Measurements from ENCODE around the gene OR2AT4.
"Not testable (repeated sequence)": the region's sequence is repeated elsewhere in the genome, so short reads cannot be mapped to it uniquely, and the experiment has no call there.

Gene OR2AT4

DNA sequence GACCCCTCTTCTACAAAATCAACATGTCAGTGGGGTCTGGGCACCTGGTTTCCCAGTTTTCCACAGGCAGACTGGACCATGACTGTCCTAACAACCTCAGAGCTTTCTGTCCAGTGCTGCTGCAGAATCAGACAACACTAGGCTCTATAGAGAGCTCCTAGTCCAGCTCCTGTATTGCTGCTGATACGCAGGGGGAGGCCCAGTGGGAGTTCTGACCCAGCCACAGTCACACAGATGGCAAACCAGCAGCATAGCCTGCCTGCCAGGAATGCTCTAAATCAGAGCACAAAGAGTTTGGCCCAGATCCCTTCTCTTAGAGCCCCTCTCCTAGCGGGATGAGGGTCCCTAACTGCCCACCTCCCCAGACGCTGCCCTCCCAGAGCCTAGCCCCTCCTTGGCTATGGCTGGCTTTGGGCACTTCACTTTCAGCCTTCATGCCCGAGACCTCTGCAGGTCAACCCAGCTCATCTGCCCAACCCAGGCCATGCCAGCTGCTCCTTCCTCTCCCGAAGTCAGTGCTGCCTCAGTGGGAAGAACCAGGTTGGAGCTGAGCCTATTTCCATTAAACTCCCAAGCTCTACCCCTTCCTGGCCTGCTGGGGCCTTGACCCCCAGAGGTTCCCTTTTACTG lies 38.5 kb upstream of the OR2AT4 start:
- Histone ChIP-seq H3K9me3 (ENCODE audit: control insufficient read depth, low read length) (no peaks in the 10 kb centered on the region), H3K4me3 (ENCODE audit: insufficient read depth, low read depth, low read length) (no peak overlapping the region), H3K4me1 (ENCODE audit: control insufficient read depth, insufficient read depth, low read length) (no peaks in the 10 kb centered on the region), H3K27me3 (ENCODE audit: control insufficient read depth, insufficient read depth, low read length, poor library complexity, severe bottlenecking) (no peaks in the 10 kb centered on the region), H3K36me3 (ENCODE audit: control insufficient read depth, insufficient read depth, low read length) (no peaks in the 10 kb centered on the region), H3K27ac (ENCODE audit: insufficient read depth, low read depth, low read length, poor library complexity, severe bottlenecking) (no peak overlapping the region)
- WGBS, 2 experiments, result 86% methylated on average over 5 of the region's 5 CpGs

DNA sequence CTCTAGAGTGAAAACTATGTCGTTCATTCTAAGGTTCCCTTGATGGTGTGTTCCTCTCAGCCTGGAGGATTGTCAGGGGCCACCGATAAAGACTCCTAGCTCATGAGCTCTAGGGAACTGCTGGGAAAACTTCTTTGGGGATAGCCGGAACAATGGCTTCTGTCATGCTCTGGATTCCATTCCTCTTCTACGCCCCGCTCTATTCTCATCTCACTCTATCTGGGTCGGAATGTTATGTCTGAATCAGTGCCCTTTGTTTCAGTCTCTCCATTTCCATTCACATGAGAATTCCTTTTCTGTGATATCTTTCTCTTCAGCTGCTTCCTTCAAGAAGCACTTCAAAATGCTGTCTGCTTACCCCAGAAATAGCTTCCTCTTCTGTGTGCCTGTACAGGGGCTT lies 37.3 kb upstream of the OR2AT4 start:
- no peaks in the 10 kb centered on the region for H3K36me3 ChIP-seq (ENCODE audit: control insufficient read depth, insufficient read depth, low read length)
- WGBS, 2 experiments, result 58 to 65% methylated on average over 6 of the region's 6 CpGs
- H3K27ac ChIP-seq (ENCODE audit: insufficient read depth, low read depth, low read length, poor library complexity, severe bottlenecking), result peak overlapping the region; percentile 5
- no peaks in the 10 kb centered on the region for H3K27me3 ChIP-seq (ENCODE audit: control insufficient read depth, insufficient read depth, low read length, poor library complexity, severe bottlenecking)
- no peaks in the 10 kb centered on the region for H3K9me3 ChIP-seq (ENCODE audit: control insufficient read depth, low read length)
- no peak overlapping the region for H3K4me3 ChIP-seq (ENCODE audit: insufficient read depth, low read depth, low read length)
- no peaks in the 10 kb centered on the region for H3K4me1 ChIP-seq (ENCODE audit: control insufficient read depth, insufficient read depth, low read length)

DNA sequence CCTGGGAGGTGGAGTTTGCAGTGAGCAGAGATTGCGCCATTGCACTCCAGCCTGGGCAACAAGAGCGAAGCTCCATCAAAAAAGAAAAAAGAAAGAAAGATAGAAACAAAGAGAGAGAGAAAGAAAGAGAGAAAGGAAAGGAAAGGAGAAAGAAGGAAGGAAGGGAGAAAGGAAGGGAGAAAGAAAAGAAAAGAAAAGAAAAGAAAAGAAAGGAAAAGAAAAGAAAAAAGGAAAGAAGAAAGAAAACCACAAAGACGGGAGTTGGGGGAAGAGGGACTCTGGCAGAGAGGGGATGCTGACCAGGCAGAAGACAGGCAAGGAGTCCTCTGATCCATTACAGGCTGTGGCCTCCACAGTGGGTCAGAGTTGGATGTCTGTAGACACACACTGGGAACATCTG lies 35.4 kb upstream of the OR2AT4 start:
- H3K27me3 ChIP-seq (ENCODE audit: control insufficient read depth, insufficient read depth, low read length, poor library complexity, severe bottlenecking), result no peaks in the 10 kb centered on the region
- 89 to 92% methylated on average over 3 of the region's 3 CpGs for WGBS, 2 experiments
- H3K36me3 ChIP-seq (ENCODE audit: control insufficient read depth, insufficient read depth, low read length), result no peaks in the 10 kb centered on the region
- no peak overlapping the region for H3K27ac ChIP-seq (ENCODE audit: insufficient read depth, low read depth, low read length, poor library complexity, severe bottlenecking)
- H3K4me1 ChIP-seq (ENCODE audit: control insufficient read depth, insufficient read depth, low read length), result no peaks in the 10 kb centered on the region
- H3K9me3 ChIP-seq (ENCODE audit: control insufficient read depth, low read length), result no peaks in the 10 kb centered on the region
- H3K4me3 ChIP-seq (ENCODE audit: insufficient read depth, low read depth, low read length), result no peak overlapping the region

DNA sequence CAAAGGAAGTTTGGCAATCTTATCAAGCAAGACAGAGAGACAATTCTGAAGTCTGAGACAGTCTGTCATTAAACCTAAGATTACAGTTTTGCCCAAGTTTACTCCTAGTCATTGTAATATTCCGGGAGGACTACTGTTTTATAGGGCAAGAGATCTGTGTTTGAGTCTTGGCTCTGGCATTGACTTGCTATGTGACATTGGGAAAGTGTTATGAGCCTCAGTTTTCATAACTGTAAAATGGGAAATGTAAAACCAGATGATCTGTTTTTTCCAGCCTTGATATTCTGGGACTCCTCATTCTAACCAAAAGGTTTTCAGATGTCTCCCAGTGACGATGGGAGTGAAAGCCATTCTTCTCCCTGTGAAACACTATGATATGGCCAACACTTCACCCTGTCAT lies 29.9 kb upstream of the OR2AT4 start:
- Histone ChIP-seq H3K36me3 (ENCODE audit: control insufficient read depth, insufficient read depth, low read length) (no peaks in the 10 kb centered on the region), H3K4me1 (ENCODE audit: control insufficient read depth, insufficient read depth, low read length) (no peaks in the 10 kb centered on the region), H3K4me3 (ENCODE audit: insufficient read depth, low read depth, low read length) (no peak overlapping the region), H3K9me3 (ENCODE audit: control insufficient read depth, low read length) (no peaks in the 10 kb centered on the region), H3K27ac (ENCODE audit: insufficient read depth, low read depth, low read length, poor library complexity, severe bottlenecking) (no peak overlapping the region), H3K27me3 (ENCODE audit: control insufficient read depth, insufficient read depth, low read length, poor library complexity, severe bottlenecking) (no peaks in the 10 kb centered on the region)
- 90% methylated on average over 2 of the region's 2 CpGs for WGBS, 2 experiments

DNA sequence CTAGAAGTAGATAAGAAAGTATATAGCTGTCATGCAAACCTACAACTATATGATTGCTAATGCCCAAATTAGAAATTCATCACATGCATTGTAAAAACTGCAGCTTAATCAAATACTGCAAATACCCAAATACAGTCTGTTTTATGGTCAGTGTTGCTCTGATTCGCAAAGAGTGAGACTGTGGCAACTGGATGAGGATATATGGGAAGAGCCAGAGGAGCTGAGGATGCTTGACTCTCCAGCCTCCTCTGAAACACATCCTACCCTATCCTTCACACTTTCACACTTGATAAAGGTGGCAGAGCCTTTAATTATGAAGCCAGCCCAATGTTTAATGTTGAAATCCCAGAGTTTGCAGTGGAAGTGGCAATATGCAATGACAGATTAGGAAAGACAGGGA lies 21.9 kb upstream of the OR2AT4 start:
- Histone ChIP-seq H3K36me3 (ENCODE audit: control insufficient read depth, insufficient read depth, low read length) (no peaks in the 10 kb centered on the region), H3K27me3 (ENCODE audit: control insufficient read depth, insufficient read depth, low read length, poor library complexity, severe bottlenecking) (no peaks in the 10 kb centered on the region), H3K9me3 (ENCODE audit: control insufficient read depth, low read length) (peaks cover 2% of the 10 kb centered on the region), H3K27ac (ENCODE audit: insufficient read depth, low read depth, low read length, poor library complexity, severe bottlenecking) (no peak overlapping the region), H3K4me3 (ENCODE audit: insufficient read depth, low read depth, low read length) (no peak overlapping the region), H3K4me1 (ENCODE audit: control insufficient read depth, insufficient read depth, low read length) (no peaks in the 10 kb centered on the region)
- 78% methylated on average over 1 of the region's 1 CpG; no CpG with 5 or more reads in 1 of the 2 experiments for WGBS, 2 experiments

DNA sequence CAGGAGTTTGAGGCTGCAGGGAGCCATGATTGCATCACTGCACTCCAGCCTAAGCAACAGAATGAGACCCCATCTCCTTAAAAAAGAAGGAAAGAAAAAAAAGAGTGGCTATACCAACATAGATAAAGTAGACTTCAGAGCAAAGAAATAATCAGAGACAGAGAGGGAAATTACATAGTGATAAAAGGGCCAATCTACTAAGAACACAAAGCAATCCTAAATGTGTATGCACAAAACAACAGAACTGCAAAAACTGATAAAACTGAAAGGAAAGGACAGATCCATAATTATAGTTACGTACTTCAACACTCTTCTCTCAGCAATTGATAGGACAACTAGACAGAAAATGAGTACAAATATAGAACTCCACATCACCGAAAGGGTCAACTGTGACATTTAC lies 17.8 kb upstream of the OR2AT4 start:
- no peaks in the 10 kb centered on the region for H3K4me1 ChIP-seq (ENCODE audit: control insufficient read depth, insufficient read depth, low read length)
- no peak overlapping the region for H3K4me3 ChIP-seq (ENCODE audit: insufficient read depth, low read depth, low read length)
- peaks cover 2% of the 10 kb centered on the region for H3K9me3 ChIP-seq (ENCODE audit: control insufficient read depth, low read length)
- no peak overlapping the region for H3K27ac ChIP-seq (ENCODE audit: insufficient read depth, low read depth, low read length, poor library complexity, severe bottlenecking)
- H3K36me3 ChIP-seq (ENCODE audit: control insufficient read depth, insufficient read depth, low read length), result no peaks in the 10 kb centered on the region
- WGBS, 2 experiments, result 91 to 97% methylated on average over 2 of the region's 2 CpGs
- H3K27me3 ChIP-seq (ENCODE audit: control insufficient read depth, insufficient read depth, low read length, poor library complexity, severe bottlenecking), result no peaks in the 10 kb centered on the region

DNA sequence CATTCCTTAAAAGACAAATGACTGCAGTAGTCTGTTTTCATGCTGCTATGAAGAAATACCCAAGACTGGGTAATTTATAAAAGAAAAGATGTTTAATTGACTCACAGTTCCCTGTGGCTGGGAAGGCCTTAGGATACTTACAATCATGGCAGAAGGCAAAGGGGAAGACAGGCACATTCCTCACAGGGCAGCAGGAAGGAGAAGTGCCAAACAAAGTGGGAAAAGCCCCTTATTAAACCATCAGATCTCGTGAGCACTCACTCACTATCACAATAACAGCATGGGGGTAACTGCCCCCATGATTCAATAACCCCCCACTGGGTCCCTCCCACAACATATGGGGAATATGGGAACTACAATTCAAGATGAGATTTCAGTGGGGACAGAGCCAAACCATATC lies 16.4 kb upstream of the OR2AT4 start:
- no peaks in the 10 kb centered on the region for H3K36me3 ChIP-seq (ENCODE audit: control insufficient read depth, insufficient read depth, low read length)
- WGBS, 2 experiments, result 25 to 63% methylated on average over 1 of the region's 1 CpG
- H3K4me3 ChIP-seq (ENCODE audit: insufficient read depth, low read depth, low read length), result no peak overlapping the region
- peaks cover 2% of the 10 kb centered on the region for H3K9me3 ChIP-seq (ENCODE audit: control insufficient read depth, low read length)
- no peaks in the 10 kb centered on the region for H3K27me3 ChIP-seq (ENCODE audit: control insufficient read depth, insufficient read depth, low read length, poor library complexity, severe bottlenecking)
- no peaks in the 10 kb centered on the region for H3K4me1 ChIP-seq (ENCODE audit: control insufficient read depth, insufficient read depth, low read length)
- no peak overlapping the region for H3K27ac ChIP-seq (ENCODE audit: insufficient read depth, low read depth, low read length, poor library complexity, severe bottlenecking)

DNA sequence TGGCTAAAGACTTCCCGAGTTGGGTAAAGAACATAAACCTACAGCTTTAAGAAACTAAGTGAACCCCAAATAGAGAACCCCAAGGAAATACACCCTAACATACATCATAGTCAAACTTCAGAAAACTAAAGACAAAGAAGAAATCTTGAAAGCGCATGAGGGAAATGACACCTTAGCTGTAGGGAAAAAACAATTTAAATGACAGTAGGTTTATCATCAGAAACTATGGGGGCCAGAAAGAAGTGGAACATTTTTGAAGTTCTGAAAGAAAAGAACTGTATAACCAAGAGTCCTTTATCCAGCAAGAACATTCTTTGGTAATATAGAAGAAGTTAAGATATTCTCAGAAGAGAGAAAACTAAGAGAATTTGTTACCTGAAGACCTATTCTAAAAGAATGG lies 15.5 kb upstream of the OR2AT4 start:
- Histone ChIP-seq H3K36me3 (ENCODE audit: control insufficient read depth, insufficient read depth, low read length) (no peaks in the 10 kb centered on the region), H3K4me3 (ENCODE audit: insufficient read depth, low read depth, low read length) (no peak overlapping the region), H3K4me1 (ENCODE audit: control insufficient read depth, insufficient read depth, low read length) (no peaks in the 10 kb centered on the region), H3K27me3 (ENCODE audit: control insufficient read depth, insufficient read depth, low read length, poor library complexity, severe bottlenecking) (no peaks in the 10 kb centered on the region), H3K9me3 (ENCODE audit: control insufficient read depth, low read length) (no peaks in the 10 kb centered on the region), H3K27ac (ENCODE audit: insufficient read depth, low read depth, low read length, poor library complexity, severe bottlenecking) (no peak overlapping the region)
- 92 to 94% methylated on average over 2 of the region's 2 CpGs for WGBS, 2 experiments

DNA sequence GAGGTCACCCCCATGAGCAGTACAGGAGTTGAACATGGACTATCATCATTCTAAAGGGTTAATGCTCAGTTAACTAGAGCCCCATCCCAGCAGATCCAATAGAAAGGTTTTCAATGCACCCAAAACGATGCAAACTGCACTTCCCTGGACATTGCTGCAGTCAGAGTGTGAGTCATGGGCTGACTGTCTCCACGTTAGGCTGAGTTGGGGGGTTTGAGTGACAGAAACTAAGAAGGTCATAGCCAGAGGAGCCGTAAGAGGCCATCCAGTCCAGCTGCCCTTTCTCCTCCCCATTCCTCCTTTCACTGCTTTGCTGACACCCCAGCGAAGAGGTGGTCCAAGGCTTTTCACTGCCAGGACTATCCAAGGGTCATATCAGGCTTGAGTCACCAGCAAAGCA lies 10.5 kb upstream of the OR2AT4 start:
- no peaks in the 10 kb centered on the region for H3K4me1 ChIP-seq (ENCODE audit: control insufficient read depth, insufficient read depth, low read length)
- 73 to 81% methylated on average over 4 of the region's 4 CpGs for WGBS, 2 experiments
- H3K9me3 ChIP-seq (ENCODE audit: control insufficient read depth, low read length), result no peaks in the 10 kb centered on the region
- H3K36me3 ChIP-seq (ENCODE audit: control insufficient read depth, insufficient read depth, low read length), result no peaks in the 10 kb centered on the region
- no peaks in the 10 kb centered on the region for H3K27me3 ChIP-seq (ENCODE audit: control insufficient read depth, insufficient read depth, low read length, poor library complexity, severe bottlenecking)
- H3K27ac ChIP-seq (ENCODE audit: insufficient read depth, low read depth, low read length, poor library complexity, severe bottlenecking), result no peak overlapping the region
- no peak overlapping the region for H3K4me3 ChIP-seq (ENCODE audit: insufficient read depth, low read depth, low read length)

DNA sequence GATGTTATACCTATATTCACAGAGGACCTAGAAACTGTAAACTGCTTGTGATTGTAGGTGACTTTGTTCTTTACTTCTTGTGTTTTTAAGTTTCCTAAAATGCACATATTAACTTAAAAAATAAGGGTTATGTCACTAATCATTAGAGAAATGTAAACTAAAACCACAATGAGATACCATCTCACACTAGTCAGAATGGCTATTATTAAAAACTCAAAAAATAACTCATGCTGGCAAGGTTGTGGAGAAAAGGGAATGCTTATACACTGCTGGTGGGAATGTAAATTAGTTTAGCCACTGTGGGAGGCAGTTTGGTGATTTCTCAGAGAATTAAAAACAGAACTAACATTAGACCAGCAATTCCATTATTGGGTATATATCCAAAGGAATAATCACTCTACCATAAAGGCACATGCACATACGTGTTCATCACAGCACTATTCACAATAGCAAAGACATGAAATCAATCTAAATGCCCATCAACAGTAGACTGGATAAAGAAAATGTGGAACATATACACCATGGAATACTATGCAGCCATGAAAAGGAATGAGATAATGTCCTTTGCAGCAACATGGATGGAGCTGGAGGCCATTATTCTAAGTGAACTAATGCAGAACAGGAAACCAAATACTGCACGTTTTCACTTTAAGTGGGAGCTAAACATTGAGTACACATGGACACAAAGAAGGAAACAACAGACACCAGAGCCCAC lies 9.4 kb upstream of the OR2AT4 start:
- not testable (repeated sequence) for H3K36me3 ChIP-seq (ENCODE audit: control insufficient read depth, insufficient read depth, low read length); H3K4me1 ChIP-seq (ENCODE audit: control insufficient read depth, insufficient read depth, low read length); H3K4me3 ChIP-seq (ENCODE audit: insufficient read depth, low read depth, low read length); H3K27ac ChIP-seq (ENCODE audit: insufficient read depth, low read depth, low read length, poor library complexity, severe bottlenecking); H3K27me3 ChIP-seq (ENCODE audit: control insufficient read depth, insufficient read depth, low read length, poor library complexity, severe bottlenecking); H3K9me3 ChIP-seq (ENCODE audit: control insufficient read depth, low read length)
- 91 to 92% methylated on average over 2 of the region's 2 CpGs for WGBS, 2 experiments

Data from ectodermal cell (in vitro differentiated cells).